ENCODE measurements around the gene ATP8A2. TPM values are rescaled to one million over a fixed set of nuclear protein-coding genes. Genes with fewer than 3 reads are reported as not detected.

ATP8A2 gene
- total RNA-seq, 1 experiment from 2014 or later = not detected

GRCh38 chr13:25887962-25888655 lies 516.3 kb downstream of the ATP8A2 start:
- no peak for DNase-seq (ENCODE audit: low read depth)
- in situ Hi-C loops (cut with HindIII; ENCODE audit: low pct_unique_long_range_greater_than_20kb, low sequenced_read_pairs) = no loop called here

- in situ Hi-C loops (cut with HindIII; ENCODE audit: low pct_unique_long_range_greater_than_20kb, low sequenced_read_pairs) = no loop called here
- no peak for DNase-seq (ENCODE audit: low read depth)
These were observed 519.0 kb downstream of the ATP8A2 start for GRCh38 chr13:25890671-25891212.

- in situ Hi-C loops (cut with HindIII; ENCODE audit: low pct_unique_long_range_greater_than_20kb, low sequenced_read_pairs) = no loop called here
- no peak for DNase-seq (ENCODE audit: low read depth)
These were observed 527.2 kb downstream of the ATP8A2 start for GRCh38 chr13:25898991-25899390.

DNA sequence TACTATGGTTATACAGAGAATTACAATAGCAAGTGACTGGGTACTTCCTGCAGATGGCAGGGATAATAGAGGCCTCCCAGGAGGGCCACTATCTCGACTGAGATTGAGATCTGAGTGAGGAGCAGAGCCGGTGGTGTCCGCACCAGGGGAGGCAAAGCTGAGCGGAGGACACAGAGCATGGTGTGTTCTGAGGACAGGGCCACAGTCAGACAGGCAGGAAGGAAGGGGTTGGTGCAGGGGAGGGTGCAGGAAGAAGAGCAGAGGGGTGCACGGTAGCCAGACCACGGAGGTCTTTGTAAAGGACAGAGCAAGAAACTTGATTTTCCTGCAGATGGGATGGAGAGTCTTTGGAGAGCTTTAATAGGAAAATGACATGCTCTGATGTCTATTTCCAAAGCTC lies 527.7 kb downstream of the ATP8A2 start:
- in situ Hi-C loops (cut with HindIII; ENCODE audit: low pct_unique_long_range_greater_than_20kb, low sequenced_read_pairs) = no loop called here
- DNase-seq (ENCODE audit: low read depth) = no peak

- no peak for DNase-seq (ENCODE audit: low read depth)
- in situ Hi-C loops (cut with HindIII; ENCODE audit: low pct_unique_long_range_greater_than_20kb, low sequenced_read_pairs) = no loop called here
These were observed 528.2 kb downstream of the ATP8A2 start for GRCh38 chr13:25899952-25900351.

- in situ Hi-C loops (cut with HindIII; ENCODE audit: low pct_unique_long_range_greater_than_20kb, low sequenced_read_pairs) = no loop called here
- DNase-seq (ENCODE audit: low read depth) = peak; percentile 54
These were observed 529.9 kb downstream of the ATP8A2 start for GRCh38 chr13:25901460-25902376.

GRCh38 chr13:25902455-25902854 lies 530.7 kb downstream of the ATP8A2 start:
- in situ Hi-C loops (cut with HindIII; ENCODE audit: low pct_unique_long_range_greater_than_20kb, low sequenced_read_pairs) = no loop called here
- DNase-seq (ENCODE audit: low read depth) = no peak

- in situ Hi-C loops (cut with HindIII; ENCODE audit: low pct_unique_long_range_greater_than_20kb, low sequenced_read_pairs) = no loop called here
- no peak for DNase-seq (ENCODE audit: low read depth)
These were observed 531.1 kb downstream of the ATP8A2 start for GRCh38 chr13:25902891-25903341.

- in situ Hi-C loops (cut with HindIII; ENCODE audit: low pct_unique_long_range_greater_than_20kb, low sequenced_read_pairs) = no loop called here
- no peak for DNase-seq (ENCODE audit: low read depth)
These were observed 533.1 kb downstream of the ATP8A2 start for GRCh38 chr13:25904830-25905229.

DNA sequence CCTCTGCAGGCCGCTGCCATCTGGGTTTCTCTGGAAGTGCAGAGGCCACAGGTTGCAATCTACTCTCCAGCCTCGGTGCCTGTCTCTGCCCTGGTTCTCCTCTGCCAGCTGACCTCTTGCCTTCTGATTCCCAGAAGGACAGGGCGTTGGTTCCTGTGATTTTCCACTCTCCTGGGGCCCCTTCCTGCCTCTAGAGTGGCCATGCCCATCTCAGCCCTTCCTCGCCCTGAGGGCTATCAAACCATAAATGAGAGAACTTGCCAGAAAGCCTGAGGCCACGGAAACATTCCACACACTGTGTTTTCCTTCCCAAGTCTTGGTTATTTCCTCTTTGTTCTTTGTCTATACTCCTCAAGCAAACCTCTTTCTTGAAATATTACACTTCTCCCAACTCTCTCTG lies 533.8 kb downstream of the ATP8A2 start:
- no peak for DNase-seq (ENCODE audit: low read depth)
- in situ Hi-C loops (cut with HindIII; ENCODE audit: low pct_unique_long_range_greater_than_20kb, low sequenced_read_pairs) = no loop called here

DNA sequence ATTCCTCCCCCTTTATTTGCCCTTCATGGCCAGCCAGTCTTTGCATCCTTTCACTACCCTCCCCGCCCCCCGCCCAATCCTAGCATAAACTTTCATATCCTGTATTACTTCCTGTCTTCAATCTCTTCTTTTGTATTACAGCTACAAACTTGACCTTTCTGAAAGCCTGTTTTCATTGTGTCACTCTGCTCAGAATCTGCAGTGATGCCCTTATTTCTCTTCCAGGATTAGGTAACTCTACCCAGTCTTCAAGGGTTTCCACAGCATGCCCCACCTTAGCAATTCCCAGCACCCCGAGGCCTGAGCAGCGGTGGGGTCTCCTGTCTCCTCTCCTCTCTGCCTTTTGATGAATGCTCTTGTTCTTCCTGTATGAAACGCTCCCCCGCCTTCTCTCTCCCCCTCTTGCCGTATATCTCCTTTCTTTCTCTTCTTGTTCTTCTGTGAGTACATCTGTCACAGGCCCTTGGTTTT lies 534.5 kb downstream of the ATP8A2 start:
- no peak for DNase-seq (ENCODE audit: low read depth)
- in situ Hi-C loops (cut with HindIII; ENCODE audit: low pct_unique_long_range_greater_than_20kb, low sequenced_read_pairs) = no loop called here

DNA sequence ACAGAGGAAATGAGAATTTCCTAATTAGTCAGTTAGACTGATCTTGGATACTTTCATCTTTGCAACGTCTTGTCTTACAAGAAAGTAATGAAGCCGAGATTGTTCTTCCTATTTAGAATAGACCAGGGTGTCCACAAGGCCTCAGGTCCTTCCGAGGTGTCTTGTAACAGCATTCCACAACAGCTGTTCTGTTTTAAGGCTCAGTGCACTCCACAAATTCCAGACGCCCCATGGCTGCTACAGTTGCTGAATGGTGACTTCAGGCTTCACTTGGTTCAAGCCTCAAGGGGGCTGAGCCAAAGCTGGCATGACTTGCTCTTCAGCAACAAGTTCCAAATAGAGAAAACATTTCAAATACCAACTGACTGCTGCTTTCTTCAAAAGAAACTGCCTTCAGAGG lies 536.6 kb downstream of the ATP8A2 start:
- in situ Hi-C loops (cut with HindIII; ENCODE audit: low pct_unique_long_range_greater_than_20kb, low sequenced_read_pairs) = no loop called here
- DNase-seq (ENCODE audit: low read depth) = no peak

DNA sequence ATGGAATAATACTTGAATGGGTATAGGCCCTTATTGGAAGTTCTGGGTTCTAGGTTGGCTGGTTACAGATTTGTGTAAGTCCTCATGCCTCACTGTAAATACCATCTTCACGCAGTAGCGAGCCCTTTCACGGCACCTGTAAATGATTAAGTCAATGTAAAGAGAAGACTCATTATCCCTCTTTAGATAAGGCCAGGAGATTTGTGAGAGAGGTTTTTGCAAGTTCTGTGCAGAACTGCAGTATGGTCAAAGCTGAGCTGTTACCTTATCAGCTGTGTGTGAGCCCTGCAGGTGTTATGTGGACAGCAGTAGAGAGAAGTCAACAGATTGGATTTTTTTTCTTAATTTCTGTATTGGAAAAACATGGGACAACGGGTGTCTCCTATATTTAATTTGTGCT lies 538.5 kb downstream of the ATP8A2 start:
- in situ Hi-C loops (cut with HindIII; ENCODE audit: low pct_unique_long_range_greater_than_20kb, low sequenced_read_pairs) = no loop called here
- DNase-seq (ENCODE audit: low read depth) = no peak

DNA sequence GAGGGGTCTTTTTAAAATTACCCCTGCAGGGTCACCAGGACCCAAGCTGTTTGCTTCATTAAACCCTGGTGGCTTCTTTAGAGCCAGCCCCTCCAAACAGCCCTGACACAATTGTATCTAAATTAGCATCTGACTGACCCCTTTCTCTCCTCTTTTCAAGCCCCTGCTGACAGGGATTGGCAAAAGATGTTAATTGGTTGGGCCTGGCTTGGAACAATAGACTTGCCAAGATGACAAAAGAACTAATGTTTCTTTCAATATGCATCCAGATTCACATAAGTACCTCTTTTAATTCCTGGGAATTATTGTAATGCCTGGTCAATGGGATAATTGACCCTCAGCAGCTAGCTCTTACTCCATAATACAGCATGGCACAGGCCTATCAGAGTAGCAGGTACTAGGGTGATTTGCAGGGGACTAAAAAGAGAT lies 539.2 kb downstream of the ATP8A2 start:
- DNase-seq (ENCODE audit: low read depth) = no peak
- in situ Hi-C loops (cut with HindIII; ENCODE audit: low pct_unique_long_range_greater_than_20kb, low sequenced_read_pairs) = no loop called here

- DNase-seq (ENCODE audit: low read depth) = no peak
- in situ Hi-C loops (cut with HindIII; ENCODE audit: low pct_unique_long_range_greater_than_20kb, low sequenced_read_pairs) = no loop called here
These were observed 541.2 kb downstream of the ATP8A2 start for GRCh38 chr13:25912961-25913360.

GRCh38 chr13:25915840-25916518 lies 544.2 kb downstream of the ATP8A2 start:
- in situ Hi-C loops (cut with HindIII; ENCODE audit: low pct_unique_long_range_greater_than_20kb, low sequenced_read_pairs) = no loop called here
- no peak for DNase-seq (ENCODE audit: low read depth)

GRCh38 chr13:25920277-25920676 lies 548.5 kb downstream of the ATP8A2 start:
- in situ Hi-C loops (cut with HindIII; ENCODE audit: low pct_unique_long_range_greater_than_20kb, low sequenced_read_pairs) = no loop called here
- DNase-seq (ENCODE audit: low read depth) = no peak

- no peak for DNase-seq (ENCODE audit: low read depth)
- in situ Hi-C loops (cut with HindIII; ENCODE audit: low pct_unique_long_range_greater_than_20kb, low sequenced_read_pairs) = no loop called here
These were observed 549.2 kb downstream of the ATP8A2 start for GRCh38 chr13:25920931-25921330.

DNA sequence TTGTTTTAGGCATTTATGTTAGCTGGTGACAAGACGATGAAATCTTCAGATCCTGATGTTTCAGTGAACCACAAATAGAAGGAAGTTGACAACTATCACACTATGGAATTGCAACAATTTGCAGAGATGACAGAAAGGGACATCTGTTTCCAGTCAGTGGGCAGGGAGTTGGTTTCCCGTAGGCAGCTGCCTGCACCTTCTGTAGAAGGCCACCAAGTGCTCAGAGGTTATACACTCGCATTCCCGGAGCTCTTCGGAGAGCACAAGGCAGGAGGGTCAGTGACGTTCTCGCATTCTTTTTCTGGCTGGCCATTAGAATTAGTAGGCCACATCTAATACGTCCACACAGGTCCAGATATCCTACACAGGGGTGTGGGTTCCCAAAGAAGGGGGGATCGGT lies 550.6 kb downstream of the ATP8A2 start:
- in situ Hi-C loops (cut with HindIII; ENCODE audit: low pct_unique_long_range_greater_than_20kb, low sequenced_read_pairs) = no loop called here
- DNase-seq (ENCODE audit: low read depth) = no peak
